Measurements from ENCODE around the gene RABGAP1.

- TF ChIP-seq TAF1 (IDR thresholded peaks at IDR 0.05; ENCODE audit: low read depth, low read length) (no peak), POLR2A (IDR thresholded peaks at IDR 0.05; ENCODE audit: low read depth, low read length) (no peak), PAX5 (IDR thresholded peaks at IDR 0.05; ENCODE audit: insufficient read depth, low read length, severe bottlenecking) (no peak)
Measured at GRCh38 chr9:122929796-122930354, 10.9 kb upstream of the RABGAP1 start.

Data from GM12891 (cell line).